Fibroblast of skin of back (primary cell): ENCODE results near the gene SURF1. TPM values are rescaled to one million over a fixed set of nuclear protein-coding genes. Genes with fewer than 3 reads are reported as not detected.
"Not testable (repeated sequence)": the region's sequence is repeated elsewhere in the genome, so short reads cannot be mapped to it uniquely, and the experiment has no call there.

Experiments
- DNase-seq: peaks from one replicate; pipeline ENCODE4 v3.0.0-alpha.2; 2013
- polyA plus RNA-seq, 2 experiments: library from polyadenylated mRNA; unstranded; fragments of 120-200 nt; gene quantifications; one replicate each; pipeline ENCODE4 v1.2.1, GENCODE V29; 2013; ENCODE audit not compliant: insufficient read length in 2 of 2

The SURF1 gene, protein sequence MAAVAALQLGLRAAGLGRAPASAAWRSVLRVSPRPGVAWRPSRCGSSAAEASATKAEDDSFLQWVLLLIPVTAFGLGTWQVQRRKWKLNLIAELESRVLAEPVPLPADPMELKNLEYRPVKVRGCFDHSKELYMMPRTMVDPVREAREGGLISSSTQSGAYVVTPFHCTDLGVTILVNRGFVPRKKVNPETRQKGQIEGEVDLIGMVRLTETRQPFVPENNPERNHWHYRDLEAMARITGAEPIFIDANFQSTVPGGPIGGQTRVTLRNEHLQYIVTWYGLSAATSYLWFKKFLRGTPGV
- 32.0 TPM for polyA plus RNA-seq (2013, experiment 1 of 2; ENCODE audit: insufficient read length)
- 35.6 TPM for polyA plus RNA-seq (2013, experiment 2 of 2; ENCODE audit: insufficient read length)

DNA sequence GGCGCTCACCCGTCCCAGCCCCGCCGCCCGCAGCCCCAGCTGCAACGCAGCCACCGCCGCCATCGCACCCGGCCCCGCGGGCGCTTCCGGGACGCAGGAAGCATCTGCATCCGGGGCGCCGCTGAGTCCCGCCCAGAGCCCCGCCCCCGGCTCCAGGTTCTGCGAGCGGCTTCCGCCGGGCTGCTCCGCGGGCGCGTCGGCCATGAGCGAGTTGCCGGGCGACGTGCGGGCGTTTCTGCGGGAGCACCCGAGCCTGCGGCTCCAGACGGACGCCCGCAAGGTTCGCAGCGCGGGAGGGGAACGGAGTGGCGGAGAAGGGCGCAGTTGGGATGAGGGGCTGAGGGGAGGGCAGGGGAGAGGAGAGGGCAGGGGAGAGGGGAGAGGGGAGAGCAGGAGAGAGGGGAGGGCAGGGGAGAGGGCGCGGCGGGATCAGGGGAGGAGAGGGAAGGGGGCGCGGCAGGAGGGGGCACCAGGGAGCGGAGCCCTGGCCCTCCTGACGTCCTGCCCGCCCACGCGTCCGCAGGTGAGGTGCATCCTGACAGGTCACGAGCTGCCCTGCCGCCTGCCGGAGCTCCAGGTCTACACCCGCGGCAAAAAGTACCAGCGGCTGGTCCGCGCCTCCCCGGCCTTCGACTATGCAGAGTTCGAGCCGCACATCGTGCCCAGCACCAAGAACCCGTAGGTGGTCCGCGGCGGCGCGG, at the start of gene SURF1, which contains the start of gene SURF2:
Gene SURF1, minus strand, starts transcription at position 97 of the 701 bp plus-strand sequence. Its CDS starts 34 bp downstream, at position 63.
Gene SURF2, plus strand, starts transcription at position 160 of the 701 bp plus-strand sequence. Its CDS starts 43 bp downstream, at position 203.
- peak; percentile 81 for DNase-seq

DNA sequence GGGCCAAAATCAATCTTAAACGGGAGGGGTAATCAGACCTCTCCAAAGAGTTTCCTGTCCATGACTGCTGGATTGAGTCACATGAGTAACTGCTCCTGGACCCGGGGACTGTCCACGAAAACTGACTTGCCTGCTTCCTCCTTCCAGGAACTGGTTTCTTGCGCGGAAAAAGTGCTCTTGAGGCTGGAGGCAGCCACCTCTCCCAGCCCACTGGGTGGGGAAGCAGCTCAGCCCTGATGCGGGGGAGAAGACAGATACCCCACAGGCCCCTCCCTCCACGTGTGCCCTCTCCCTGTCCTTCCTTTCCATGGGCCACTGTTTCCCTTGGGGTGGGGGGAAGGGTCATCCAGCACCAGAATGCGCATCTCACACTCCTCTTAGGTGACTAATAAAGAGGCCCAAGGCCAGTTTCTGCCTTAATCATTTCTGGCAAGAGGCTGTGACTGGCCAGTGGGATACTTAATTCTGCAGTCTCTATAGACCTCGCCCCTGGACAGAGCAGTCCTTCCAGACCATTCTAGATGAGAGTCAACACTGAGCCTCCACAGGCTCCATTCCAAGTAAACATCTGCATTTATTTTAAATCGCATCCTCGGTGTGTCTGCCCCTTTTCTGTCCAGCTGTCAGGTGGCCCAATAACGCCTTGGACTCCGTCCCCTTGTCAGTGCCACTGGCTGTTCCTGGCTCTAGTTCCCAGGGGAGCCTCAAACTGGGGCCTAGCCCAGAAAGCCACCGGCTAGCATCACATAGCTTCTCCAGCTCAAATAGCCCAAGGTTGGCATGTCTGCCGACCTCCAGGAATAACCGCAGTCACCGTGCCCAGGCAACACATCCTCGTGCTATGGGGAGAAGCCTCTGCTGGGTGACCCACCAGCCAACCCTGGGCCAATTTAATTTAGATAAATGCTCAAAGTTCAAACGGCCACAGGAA, 49.5 kb upstream of the SURF1 start:
- no peak for DNase-seq

DNA sequence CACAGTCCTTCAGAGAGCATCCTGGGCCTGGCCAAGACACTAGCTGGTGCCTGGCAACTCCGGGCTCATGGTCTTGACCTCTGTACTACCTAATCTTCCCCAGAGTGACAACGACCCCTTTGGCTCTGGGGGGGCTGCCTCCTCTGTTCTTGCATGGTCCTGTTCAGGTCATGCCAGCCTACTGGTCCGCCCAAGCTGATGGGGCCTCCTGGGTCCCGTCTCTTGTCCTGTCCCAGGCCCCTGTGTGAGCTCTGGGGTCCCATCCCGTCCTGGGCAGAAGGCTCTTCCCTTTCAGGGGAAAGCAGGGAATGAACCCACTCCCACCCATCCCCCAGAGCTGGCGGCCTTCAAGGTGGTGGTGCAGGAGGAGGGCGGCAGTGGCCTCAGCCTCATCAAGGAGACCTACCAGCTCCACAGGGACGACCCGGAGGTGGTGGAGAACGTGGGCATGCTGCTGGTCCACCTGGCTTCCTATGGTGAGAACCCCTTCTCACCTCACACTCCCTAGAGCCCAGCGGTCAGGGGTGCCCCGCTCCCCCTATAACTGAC, 48.2 kb upstream of the SURF1 start:
- DNase-seq = no peak

DNA sequence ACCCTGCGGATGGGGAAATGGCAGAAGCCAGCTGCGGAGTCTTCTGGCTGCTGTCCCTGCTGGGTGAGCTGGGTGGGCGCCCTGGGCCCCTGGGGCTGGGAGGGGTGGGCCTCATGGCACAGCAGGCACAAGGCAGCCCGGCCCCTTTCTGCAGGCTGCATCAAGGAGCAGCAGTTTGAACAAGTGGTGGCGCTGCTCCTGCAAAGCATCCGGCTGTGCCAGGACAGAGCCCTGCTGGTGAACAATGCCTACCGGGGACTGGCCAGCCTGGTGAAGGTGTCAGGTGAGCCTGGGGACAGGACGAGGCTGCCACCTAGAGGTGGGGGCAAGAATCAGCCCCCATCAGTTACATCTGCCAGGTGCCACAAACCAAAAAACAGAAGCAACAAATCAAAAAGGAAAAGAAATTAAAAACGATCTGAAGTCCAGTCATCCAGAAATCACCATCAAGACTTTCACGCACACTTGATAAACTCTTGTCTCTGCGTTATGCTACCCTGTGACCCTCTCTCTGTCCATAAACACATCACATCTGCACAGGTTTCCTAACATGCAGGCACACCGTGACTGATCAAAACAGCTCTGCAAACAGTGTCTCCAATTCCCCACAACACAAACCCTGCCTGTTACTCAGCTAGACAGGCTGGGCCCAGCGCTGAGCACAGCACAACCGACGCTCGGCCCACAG, 47.6 kb upstream of the SURF1 start:
- no peak for DNase-seq

DNA sequence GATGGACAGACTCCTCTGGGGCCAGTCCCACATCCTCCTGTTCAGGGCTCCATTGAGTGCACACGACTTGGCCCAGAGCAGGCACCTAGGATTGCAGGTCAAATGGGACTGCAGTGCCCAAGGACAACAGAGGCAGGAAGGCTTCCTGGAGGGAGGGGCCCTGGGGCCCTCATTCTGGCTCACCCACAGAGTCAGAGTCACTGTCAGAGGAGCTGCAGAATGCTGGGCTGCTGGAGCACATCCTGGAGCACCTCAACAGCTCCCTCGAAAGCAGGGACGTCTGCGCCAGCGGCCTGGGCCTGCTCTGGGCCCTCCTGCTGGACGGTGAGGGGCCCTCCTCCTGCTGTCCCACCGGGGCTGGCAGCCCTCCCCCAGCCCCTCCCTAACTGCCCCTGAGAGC, 46.4 kb upstream of the SURF1 start:
- no peak for DNase-seq

DNA sequence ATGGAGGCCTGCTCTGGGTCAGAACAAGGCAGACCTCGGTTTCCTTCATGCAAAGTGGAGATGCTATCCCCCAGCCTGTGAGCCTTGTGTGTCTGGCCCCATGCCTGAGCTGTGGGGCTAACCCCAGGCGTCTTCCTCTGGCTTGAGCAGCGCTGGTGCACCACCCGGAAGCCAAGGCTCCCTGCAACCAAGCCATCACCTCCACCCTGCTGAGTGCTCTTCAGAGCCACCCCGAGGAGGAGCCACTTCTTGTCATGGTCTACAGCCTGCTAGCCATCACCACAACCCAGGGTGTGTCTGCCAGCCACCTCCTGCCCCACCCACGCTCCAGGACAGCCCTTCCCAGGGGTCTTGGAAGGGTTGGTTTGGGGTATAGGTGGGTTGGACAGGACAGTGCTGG, 45.3 kb upstream of the SURF1 start:
- no peak for DNase-seq

DNA sequence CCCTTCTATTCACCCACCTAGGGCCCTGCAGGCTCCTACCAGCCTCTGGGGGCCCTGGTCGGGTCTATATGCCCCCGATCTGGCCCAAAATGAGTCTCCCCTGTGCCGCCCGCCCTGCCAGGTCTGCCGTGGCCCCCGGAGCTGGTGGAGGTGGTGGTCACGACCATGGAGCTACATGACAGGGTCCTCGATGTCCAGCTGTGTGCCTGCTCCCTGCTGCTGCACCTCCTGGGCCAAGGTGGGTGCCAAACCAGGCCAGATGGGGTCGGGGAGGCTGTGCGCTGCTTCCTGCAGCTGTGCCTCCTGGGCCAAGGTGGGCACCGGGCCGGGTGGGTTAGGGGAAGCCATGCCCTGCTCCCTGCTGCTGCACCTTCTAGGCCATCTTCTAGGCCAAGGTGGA, 44.0 kb upstream of the SURF1 start:
- DNase-seq = no peak

DNA sequence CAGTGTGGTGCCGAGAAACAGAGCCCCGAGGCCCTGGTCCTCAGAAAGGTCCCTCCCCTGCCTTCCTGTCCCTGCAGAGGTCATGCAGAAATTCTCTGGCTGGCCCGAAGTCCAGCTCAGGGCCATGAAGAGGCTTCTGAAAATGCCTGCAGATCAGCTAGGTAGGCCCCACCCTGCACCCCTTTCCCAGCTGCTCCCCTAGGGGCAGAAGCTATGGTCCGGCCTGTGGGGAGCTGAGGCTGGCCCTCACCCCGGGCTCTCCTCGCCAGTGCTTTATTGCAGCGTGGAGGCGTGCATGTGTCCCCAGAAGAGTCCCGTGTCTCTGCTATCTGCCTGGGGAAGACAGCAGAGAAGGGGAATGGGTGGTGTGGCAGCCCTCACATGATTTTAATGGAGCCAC, 41.6 kb upstream of the SURF1 start:
- no peak for DNase-seq

DNA sequence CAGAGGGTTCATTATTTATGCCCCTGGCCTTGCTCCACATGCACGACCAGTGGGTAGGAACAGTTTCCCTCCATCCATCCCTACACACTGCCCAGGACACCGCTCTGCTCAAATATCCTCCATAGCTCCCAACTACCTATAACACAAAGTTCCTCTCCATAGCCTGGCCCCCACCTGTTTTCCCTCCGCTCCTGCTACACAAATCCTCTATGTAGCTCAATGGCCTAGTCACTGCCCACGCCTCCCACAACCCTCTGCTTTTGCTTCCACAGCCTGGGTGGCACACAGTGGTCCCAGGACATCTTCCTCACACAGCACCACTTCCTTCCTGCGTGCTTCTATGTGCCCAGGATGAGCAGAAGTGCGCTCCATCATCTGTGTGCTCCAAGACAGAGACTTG, 41.1 kb upstream of the SURF1 start:
- DNase-seq = no peak

DNA sequence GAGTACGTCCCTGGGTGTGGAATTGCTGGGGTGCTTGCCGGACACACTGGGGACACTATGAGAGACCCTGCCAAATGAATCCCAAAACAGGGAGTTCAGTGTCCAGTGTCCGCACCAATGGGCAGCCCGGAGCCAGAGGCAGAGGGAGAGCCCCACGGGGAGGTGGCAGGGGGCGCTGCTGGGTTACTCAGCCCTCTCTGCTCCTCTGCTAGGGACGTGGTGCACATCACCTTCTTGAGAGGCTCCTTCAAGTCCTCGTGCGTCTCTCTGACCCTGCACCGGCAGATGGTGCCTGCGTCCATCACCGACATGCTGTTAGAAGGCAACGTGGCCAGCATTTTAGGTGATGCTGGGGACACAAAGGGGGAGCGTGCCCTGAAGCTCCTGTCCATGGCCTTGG, 40.7 kb upstream of the SURF1 start:
- no peak for DNase-seq

DNA sequence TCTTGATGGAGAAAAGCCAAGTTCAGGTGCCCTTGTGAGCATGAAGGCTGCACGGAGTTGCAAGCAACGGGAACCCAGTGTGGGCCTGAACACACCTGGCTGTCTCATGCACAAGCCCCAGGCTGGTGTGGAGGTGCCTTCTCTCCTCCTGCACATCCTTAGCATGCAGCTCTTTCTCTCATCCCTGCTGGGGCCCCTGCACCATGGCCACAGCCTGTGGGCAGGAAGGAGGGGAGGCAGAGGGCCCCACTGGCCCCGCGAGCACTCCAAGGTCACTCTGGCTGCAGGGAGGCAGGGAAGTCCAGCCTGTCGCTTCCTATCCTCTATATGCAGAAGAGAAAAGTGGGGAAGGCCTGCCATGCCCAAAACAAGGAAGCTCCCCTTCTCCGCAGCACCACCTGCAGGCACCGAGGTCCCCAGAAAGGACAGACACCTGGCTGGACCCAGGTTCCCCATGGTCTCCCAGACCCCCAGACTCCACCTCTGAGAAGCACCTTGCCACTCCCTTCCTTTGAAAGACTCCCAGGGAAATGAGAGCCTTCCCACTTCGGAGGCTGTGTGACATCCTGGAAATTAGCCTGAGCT, 38.5 kb upstream of the SURF1 start:
- DNase-seq = no peak

DNA sequence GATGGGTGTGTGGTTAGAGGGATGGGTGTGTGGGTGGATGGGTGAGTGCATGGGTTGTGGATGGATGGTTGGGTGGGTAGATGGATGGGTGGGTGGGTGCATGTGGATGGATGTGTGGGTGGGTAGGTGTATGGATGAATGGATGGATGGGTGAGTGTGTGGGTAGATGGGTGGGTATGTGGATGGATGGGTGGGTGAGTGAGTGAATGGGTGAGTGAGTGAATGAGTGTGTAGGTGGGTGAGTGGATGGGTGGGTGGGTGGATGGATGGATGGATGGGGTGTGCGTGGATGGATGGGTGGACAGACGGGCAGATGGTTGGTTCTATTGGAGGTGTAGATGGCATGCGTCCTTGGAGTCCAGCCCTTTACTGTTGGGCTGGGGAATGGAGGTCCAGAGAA, 37.1 kb upstream of the SURF1 start:
- no peak for DNase-seq

DNA sequence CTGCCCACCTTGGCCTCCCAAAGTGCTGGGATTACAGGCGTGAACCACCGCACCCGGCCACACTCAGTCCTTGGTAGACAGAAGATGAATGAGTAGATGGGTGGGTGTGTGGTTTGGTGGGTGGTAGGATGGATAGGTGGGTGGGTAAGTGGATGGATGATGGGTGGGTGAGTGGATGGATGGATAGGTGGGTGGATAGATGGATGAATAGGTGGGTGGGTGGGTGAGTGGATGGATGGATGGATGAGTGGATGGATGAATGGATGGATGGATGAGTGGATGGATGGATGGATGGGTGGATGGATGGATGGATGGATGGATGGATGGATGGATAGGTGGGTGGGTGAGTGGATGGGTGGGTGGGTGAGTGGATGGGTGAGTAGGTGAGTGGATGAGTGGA, 36.0 kb upstream of the SURF1 start:
- DNase-seq = not testable (repeated sequence)

DNA sequence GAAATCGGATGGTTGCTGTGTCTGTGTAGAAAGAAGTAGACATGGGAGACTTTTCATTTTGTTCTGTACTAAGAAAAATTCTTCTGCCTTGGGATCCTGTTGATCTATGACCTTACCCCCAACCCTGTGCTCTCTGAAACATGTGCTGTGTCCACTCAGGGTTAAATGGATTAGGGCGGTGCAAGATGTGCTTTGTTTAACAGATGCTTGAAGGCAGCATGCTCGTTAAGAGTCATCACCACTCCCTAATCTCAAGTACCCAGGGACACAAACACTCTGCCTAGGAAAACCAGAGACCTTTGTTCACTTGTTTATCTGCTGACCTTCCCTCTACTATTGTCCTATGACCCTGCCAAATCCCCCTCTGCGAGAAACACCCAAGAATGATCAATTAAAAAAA, 35.2 kb upstream of the SURF1 start:
- DNase-seq = not testable (repeated sequence)

DNA sequence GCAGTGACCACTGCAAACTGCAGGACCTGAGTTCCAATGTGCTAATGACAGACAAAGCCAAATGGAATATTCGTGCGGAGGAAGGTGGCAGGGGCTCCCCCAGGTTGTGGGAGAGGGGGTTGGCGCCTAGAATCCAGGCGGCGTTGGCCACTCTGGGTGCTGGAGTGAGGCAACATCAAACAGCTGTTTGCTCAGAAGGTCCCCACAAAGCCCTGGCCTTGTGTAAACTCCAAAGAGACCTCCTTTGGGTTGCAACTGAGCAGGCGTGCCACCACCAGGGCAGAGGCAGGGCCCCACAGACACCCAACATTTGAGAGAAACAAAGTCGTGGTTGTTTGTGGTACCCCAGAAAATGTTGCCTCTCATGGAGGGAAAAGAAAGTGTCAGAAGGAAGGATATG, 34.4 kb upstream of the SURF1 start:
- no peak for DNase-seq

DNA sequence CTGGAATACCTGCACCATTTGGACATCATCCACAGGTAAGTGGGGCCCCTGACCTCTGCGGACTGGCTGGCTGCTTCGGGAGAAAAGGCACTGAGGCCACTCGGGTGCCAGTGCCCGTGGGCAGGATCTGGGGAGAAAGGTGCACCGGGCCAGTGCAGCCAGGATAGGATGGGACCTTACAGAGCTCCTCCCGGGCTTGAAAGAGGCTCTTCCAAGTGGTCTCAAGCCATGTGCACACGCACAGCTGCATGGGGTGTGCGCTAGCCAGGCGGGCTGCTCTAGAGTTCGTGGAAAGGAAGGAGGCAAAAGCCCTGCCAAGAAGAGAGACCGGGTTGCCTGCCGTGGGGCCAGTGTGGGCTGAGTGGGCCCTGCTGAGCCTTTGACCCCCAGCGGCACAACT, 33.3 kb upstream of the SURF1 start:
- DNase-seq = no peak

DNA sequence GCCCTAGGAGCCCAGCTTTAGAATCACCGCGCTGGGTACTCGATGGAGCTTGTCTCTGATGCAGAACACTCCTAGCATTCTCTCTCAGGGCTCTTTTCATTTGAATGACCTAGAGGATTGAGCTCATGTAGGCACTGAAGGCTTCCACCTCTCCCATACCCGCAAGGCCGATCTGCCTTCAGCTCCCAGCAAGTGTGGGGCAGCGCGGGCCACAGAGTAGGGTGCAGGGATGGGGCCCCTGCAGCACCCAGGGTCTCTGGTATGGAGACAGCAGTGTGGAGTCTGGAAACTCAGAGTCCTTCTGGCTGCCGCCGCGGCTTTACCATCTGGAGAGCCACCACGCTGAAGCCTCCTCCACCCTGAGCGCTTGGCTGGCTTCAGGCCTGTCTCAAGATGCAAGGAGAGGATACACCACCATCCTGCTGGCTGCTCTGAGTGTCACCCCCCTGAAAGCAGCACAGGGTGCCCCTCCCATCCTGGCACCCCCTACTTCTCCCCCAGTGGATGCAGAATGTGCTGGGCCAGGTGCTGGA, 32.8 kb upstream of the SURF1 start:
- DNase-seq = no peak

DNA sequence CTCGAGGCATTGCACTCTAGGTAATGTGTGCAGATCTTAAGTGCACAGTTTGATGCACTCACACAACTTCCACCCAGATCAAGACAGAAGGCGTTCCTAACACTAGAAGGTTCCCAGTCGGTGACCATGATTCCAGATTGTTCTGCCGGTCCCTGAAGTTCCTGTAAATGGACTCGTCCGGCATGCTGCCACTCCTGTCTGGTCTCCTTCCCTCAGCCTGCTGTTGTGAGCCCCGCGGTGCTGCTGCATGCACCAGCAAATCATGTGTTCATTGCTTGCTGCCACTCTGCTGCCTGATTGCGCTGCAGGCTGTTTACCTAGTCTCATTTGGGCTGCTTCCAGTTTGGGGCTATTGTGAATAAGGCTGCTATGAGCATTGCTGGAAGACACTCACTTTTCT, 31.4 kb upstream of the SURF1 start:
- no peak for DNase-seq

DNA sequence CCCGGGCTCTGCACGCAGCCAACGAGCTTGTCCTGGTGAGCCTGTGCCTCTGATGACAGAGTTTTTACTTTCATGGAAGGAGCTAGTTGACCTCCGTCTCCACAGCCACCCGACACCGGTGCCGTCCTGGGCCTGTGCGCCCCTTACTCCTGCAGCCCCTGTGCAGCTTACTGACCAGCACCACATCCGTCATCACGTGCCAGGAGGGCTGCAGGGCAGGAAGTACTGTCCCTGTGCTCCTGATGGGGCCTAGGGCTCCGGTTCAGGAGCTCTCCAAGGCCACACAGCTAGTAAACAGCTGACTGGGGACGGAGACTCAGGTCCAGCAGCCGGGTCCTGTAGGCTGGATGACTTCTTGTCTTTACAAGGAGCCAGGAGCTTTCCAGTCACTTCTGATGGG, 30.1 kb upstream of the SURF1 start:
- no peak for DNase-seq

DNA sequence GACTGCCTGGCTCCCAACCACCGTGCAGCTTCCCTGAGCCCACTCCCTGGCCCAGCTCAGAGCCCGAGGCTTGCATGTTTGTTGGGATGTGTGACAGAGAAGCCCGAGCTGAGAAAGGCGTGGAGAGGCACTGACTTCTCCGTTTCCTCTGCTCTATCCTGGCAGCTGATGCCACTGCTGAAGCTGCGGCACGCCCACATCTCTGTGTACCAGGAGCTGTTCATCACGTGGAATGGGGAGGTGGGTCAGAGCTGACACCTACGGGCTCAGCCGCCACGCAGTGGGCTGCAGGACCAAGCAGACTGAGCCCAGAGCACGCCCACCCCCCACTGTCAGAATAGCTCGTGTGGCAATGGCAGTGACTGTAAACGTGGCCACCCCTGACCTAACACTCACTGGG, 29.2 kb upstream of the SURF1 start:
- DNase-seq = no peak

DNA sequence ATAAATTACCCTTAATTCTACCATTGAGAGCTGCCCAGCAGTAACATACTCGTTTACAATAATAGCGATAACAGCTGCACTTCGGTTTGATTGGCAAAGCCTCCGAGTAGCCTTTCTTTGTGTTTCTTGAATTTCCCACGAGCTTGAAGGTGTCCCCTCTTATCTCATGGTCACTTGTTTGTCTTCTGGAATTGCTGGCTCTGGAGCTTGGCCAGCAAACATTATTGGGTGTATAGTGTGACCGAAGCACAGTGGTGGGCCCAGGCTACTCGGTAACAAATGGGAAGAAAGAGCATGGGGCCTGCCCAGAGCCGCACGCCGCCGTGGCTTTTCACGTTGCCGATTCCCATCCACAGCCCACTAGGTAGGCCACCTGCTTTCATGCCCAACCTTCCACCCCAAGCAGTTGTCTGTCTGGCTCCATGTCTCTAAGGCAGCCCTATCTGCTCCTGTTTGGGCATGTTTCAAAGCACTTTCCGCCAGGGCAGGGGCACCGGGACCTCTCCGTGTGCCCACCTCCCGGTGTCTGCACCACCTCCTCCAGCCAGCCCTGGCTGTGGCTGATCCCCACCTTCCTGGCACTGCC, 28.5 kb upstream of the SURF1 start:
- no peak for DNase-seq
